GM12892 (cell line): ENCODE results near the gene TCF19. TPM values are rescaled to one million over a fixed set of nuclear protein-coding genes. Genes with fewer than 3 reads are reported as not detected.

Source experiments
- DNase-seq: peaks from one replicate; pipeline ENCODE4 v3.0.0; 2011; ENCODE audit not compliant: insufficient read length
- FAIRE-seq: peaks from 2 replicates; lab custom pipeline; 2011; peaks lifted over from hg19 to GRCh38; lab: Jason Lieb, UNC
- POLR2A ChIP-seq: IDR thresholded peaks from 2 replicates; pipeline ENCODE4 v1.6.1; 2011; ENCODE audit warnings: low read depth, low read length, control low read depth
- POLR2AphosphoS5 ChIP-seq: IDR thresholded peaks from 2 replicates; pipeline ENCODE4 v1.6.1; 2011; ENCODE audit warnings: low read depth, low read length, control low read depth
- TAF1 ChIP-seq: IDR thresholded peaks from 2 replicates; pipeline ENCODE4 v1.6.1; 2011; ENCODE audit warnings: low read depth, mild to moderate bottlenecking, control low read depth, low read length, borderline replicate concordance
- polyA plus RNA-seq: library from polyadenylated mRNA; unstranded; fragments of >200 nt; gene quantifications from one replicate; pipeline ENCODE4 v1.2.1, GENCODE V29; 2012; ENCODE audit warnings: missing spikeins, inconsistent platforms; ENCODE audit not compliant: missing spikeins

Gene TCF19
- polyA plus RNA-seq = 43.0 TPM

- peak; percentile 99 for FAIRE-seq
- DNase-seq = peak; percentile 98
- TF ChIP-seq TAF1 (0 out of 2 replicates have a peak, but pooled peaks have one; percentile 24), POLR2A (peak; percentile 78), POLR2AphosphoS5 (no peak)
Measured at GRCh38 chr6:31158140-31158862, at the start of gene TCF19. Gene TCF19, plus strand, starts transcription at chr6:31158589. Its CDS starts 881 bp downstream, at chr6:31159470.

GRCh38 chr6:31110825-31111582 lies 47.4 kb upstream of the TCF19 start:
- TF ChIP-seq POLR2A (no peak), TAF1 (no peak), POLR2AphosphoS5 (no peak)
- no peak for FAIRE-seq

GRCh38 chr6:31111712-31112111 lies 46.7 kb upstream of the TCF19 start:
- DNase-seq (no peak), FAIRE-seq (no peak)
- TF ChIP-seq POLR2AphosphoS5 = no peak
- no peak for TF ChIP-seq TAF1
- no peak for TF ChIP-seq POLR2A

More at GRCh38 chr6:31110825-31111582, 47.4 kb upstream of the TCF19 start:
- DNase-seq = no peak

- TF ChIP-seq TAF1 (no peak), POLR2AphosphoS5 (no peak), POLR2A (no peak)
- no peak for FAIRE-seq
- no peak for DNase-seq
Measured at GRCh38 chr6:31112478-31112877, 45.9 kb upstream of the TCF19 start, which contains the start of gene C6orf15. Gene C6orf15, minus strand, starts transcription at chr6:31112575. Its CDS starts 20 bp downstream, at chr6:31112555.

- no peak for TF ChIP-seq POLR2A
- no peak for TF ChIP-seq TAF1
- no peak for TF ChIP-seq POLR2AphosphoS5
- DNase-seq (no peak), FAIRE-seq (no peak)
Measured at GRCh38 chr6:31113861-31114540, 44.4 kb upstream of the TCF19 start.

GRCh38 chr6:31114541-31114878 lies 43.9 kb upstream of the TCF19 start, which contains the start of gene PSORS1C1:
Gene PSORS1C1, plus strand, starts transcription at chr6:31114800. Its CDS starts 14,833 bp downstream, at chr6:31129633.
- DNase-seq (no peak), FAIRE-seq (no peak)
- no peak for TF ChIP-seq POLR2A
- no peak for TF ChIP-seq POLR2AphosphoS5
- no peak for TF ChIP-seq TAF1

GRCh38 chr6:31114970-31115849 lies 43.2 kb upstream of the TCF19 start:
- FAIRE-seq (no peak), DNase-seq (no peak)
- no peak for TF ChIP-seq POLR2AphosphoS5
- TF ChIP-seq TAF1 = no peak
- TF ChIP-seq POLR2A = no peak

GRCh38 chr6:31115941-31116560 lies 42.3 kb upstream of the TCF19 start:
- FAIRE-seq (no peak), DNase-seq (no peak)
- TF ChIP-seq TAF1 (no peak), POLR2A (no peak), POLR2AphosphoS5 (no peak)

- FAIRE-seq = no peak
- TF ChIP-seq POLR2AphosphoS5 = no peak
- no peak for TF ChIP-seq TAF1
- no peak for TF ChIP-seq POLR2A
- no peak for DNase-seq
Measured at GRCh38 chr6:31116661-31117385, 41.6 kb upstream of the TCF19 start.
